ENCODE results near the gene MLLT10. TPM values are rescaled to one million over a fixed set of nuclear protein-coding genes. Genes with fewer than 3 reads are reported as not detected.

MLLT10 gene
- total RNA-seq, 1 experiment from 2014 or later, result 60.1 TPM

DNA sequence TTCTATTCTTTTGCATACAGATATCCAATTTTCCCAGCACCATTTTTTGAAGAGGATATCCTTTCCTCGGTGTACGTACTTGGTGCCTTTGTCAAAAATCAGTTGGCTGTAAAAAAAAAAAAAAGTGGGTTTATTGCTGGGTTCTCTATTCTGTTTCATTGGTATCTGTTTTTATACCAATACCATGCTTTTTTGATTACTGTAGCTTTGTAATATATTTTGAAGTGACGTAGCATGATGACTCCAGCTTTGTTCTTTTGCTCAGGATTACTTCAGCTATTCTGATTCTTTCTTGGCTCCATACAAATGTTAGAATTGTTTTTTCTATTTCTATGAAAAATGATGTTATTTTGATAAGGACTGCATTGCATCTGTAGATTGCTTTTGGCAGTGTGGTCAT, 165.5 kb downstream of the MLLT10 start:
- Mint-ChIP-seq H3K4me3 (no peak overlapping the region), H3K27me3 (ENCODE audit: low read depth) (no peaks in the 10 kb centered on the region), H3K4me1 (peaks cover 19% of the 10 kb centered on the region), H3K9me3 (peaks cover 37% of the 10 kb centered on the region), H3K27ac (no peak overlapping the region), H3K36me3 (peaks cover 37% of the 10 kb centered on the region)
- ATAC-seq (no peak), DNase-seq (ENCODE audit: low spot score) (no peak)
- CTCF ChIA-PET, result no interaction called here
- TF ChIP-seq, protein P1, sequence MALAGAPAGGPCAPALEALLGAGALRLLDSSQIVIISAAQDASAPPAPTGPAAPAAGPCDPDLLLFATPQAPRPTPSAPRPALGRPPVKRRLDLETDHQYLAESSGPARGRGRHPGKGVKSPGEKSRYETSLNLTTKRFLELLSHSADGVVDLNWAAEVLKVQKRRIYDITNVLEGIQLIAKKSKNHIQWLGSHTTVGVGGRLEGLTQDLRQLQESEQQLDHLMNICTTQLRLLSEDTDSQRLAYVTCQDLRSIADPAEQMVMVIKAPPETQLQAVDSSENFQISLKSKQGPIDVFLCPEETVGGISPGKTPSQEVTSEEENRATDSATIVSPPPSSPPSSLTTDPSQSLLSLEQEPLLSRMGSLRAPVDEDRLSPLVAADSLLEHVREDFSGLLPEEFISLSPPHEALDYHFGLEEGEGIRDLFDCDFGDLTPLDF (CRISPR knock-in tag; IDR thresholded peaks at IDR 0.05), result no peak
- TF ChIP-seq ERG (CRISPR knock-in tag; IDR thresholded peaks at IDR 0.05) (no peak), GABPB1 (CRISPR knock-in tag; IDR thresholded peaks at IDR 0.05) (no peak), ZBTB21 (CRISPR knock-in tag; IDR thresholded peaks at IDR 0.05; ENCODE audit: borderline replicate concordance) (no peak)
- POLR2A ChIA-PET, result no interaction called here

- TF ChIP-seq, protein P2, sequence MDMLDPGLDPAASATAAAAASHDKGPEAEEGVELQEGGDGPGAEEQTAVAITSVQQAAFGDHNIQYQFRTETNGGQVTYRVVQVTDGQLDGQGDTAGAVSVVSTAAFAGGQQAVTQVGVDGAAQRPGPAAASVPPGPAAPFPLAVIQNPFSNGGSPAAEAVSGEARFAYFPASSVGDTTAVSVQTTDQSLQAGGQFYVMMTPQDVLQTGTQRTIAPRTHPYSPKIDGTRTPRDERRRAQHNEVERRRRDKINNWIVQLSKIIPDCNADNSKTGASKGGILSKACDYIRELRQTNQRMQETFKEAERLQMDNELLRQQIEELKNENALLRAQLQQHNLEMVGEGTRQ (CRISPR knock-in tag; IDR thresholded peaks at IDR 0.05), result no peak
- no peak for TF ChIP-seq AFF4 (CRISPR knock-in tag; IDR thresholded peaks at IDR 0.05; ENCODE audit: borderline replicate concordance)
- no peak for TF ChIP-seq FOXP4 (CRISPR knock-in tag; IDR thresholded peaks at IDR 0.05)
- TF ChIP-seq, protein P3, sequence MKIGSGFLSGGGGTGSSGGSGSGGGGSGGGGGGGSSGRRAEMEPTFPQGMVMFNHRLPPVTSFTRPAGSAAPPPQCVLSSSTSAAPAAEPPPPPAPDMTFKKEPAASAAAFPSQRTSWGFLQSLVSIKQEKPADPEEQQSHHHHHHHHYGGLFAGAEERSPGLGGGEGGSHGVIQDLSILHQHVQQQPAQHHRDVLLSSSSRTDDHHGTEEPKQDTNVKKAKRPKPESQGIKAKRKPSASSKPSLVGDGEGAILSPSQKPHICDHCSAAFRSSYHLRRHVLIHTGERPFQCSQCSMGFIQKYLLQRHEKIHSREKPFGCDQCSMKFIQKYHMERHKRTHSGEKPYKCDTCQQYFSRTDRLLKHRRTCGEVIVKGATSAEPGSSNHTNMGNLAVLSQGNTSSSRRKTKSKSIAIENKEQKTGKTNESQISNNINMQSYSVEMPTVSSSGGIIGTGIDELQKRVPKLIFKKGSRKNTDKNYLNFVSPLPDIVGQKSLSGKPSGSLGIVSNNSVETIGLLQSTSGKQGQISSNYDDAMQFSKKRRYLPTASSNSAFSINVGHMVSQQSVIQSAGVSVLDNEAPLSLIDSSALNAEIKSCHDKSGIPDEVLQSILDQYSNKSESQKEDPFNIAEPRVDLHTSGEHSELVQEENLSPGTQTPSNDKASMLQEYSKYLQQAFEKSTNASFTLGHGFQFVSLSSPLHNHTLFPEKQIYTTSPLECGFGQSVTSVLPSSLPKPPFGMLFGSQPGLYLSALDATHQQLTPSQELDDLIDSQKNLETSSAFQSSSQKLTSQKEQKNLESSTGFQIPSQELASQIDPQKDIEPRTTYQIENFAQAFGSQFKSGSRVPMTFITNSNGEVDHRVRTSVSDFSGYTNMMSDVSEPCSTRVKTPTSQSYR (CRISPR knock-in tag; IDR thresholded peaks at IDR 0.05), result no peak
- TF ChIP-seq, protein P4, sequence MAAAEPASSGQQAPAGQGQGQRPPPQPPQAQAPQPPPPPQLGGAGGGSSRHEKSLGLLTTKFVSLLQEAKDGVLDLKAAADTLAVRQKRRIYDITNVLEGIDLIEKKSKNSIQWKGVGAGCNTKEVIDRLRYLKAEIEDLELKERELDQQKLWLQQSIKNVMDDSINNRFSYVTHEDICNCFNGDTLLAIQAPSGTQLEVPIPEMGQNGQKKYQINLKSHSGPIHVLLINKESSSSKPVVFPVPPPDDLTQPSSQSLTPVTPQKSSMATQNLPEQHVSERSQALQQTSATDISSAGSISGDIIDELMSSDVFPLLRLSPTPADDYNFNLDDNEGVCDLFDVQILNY (CRISPR knock-in tag; IDR thresholded peaks at IDR 0.05), result no peak
- no peak for TF ChIP-seq SMAD3 (CRISPR knock-in tag; IDR thresholded peaks at IDR 0.05; ENCODE audit: borderline replicate concordance)
- no peak for TF ChIP-seq CBFB (CRISPR knock-in tag; IDR thresholded peaks at IDR 0.05; ENCODE audit: low read depth)
- TF ChIP-seq NFYB (CRISPR knock-in tag; conservative IDR thresholded peaks at IDR 0.05; ENCODE audit: low read depth), result no peak
- TF ChIP-seq SOX15 (CRISPR knock-in tag; IDR thresholded peaks at IDR 0.05), result no peak
- TF ChIP-seq ERG (CRISPR knock-in tag; IDR thresholded peaks at IDR 0.05), result no peak
- TF ChIP-seq ZNF219 (CRISPR knock-in tag; IDR thresholded peaks at IDR 0.05; ENCODE audit: borderline replicate concordance), result no peak
- no peak for TF ChIP-seq ELF4 (CRISPR knock-in tag; IDR thresholded peaks at IDR 0.05; ENCODE audit: low read depth)
- TF ChIP-seq FOXJ3 (CRISPR knock-in tag; IDR thresholded peaks at IDR 0.05; ENCODE audit: borderline replicate concordance), result no peak
- TF ChIP-seq RORB (CRISPR knock-in tag; IDR thresholded peaks at IDR 0.05), result no peak
- no peak for TF ChIP-seq TP53 (CRISPR knock-in tag; IDR thresholded peaks at IDR 0.05)
- ChIA-PET CTCF (no interaction called here), POLR2A (no interaction called here)
- peaks cover 37% of the 10 kb centered on the region for H3K9me3 Mint-ChIP-seq
- peaks cover 12% of the 10 kb centered on the region for H3K4me1 Mint-ChIP-seq
- DNase-seq (ENCODE audit: low spot score) (no peak), ATAC-seq (no peak)
- H3K36me3 Mint-ChIP-seq, result peaks cover 37% of the 10 kb centered on the region
- H3K27me3 Mint-ChIP-seq (ENCODE audit: low read depth), result no peaks in the 10 kb centered on the region
- H3K4me3 Mint-ChIP-seq, result no peak overlapping the region
- no peak overlapping the region for H3K27ac Mint-ChIP-seq
These were observed 166.4 kb downstream of the MLLT10 start for GRCh38 chr10:21700474-21700873.

All from WTC11 (cell line).